HG03457 (cell line): Measurements from ENCODE around the gene AGTPBP1.
"Not testable (repeated sequence)": the region's sequence is repeated elsewhere in the genome, so short reads cannot be mapped to it uniquely, and the experiment has no call there.

Source experiments
- ATAC-seq: cut with Tn5 transposase; IDR thresholded peaks from one replicate; pipeline ENCODE4 v1.9.1; 2021; ENCODE audit warnings: moderate number of reproducible peaks; ENCODE audit not compliant: unreplicated experiment

Gene AGTPBP1, protein sequence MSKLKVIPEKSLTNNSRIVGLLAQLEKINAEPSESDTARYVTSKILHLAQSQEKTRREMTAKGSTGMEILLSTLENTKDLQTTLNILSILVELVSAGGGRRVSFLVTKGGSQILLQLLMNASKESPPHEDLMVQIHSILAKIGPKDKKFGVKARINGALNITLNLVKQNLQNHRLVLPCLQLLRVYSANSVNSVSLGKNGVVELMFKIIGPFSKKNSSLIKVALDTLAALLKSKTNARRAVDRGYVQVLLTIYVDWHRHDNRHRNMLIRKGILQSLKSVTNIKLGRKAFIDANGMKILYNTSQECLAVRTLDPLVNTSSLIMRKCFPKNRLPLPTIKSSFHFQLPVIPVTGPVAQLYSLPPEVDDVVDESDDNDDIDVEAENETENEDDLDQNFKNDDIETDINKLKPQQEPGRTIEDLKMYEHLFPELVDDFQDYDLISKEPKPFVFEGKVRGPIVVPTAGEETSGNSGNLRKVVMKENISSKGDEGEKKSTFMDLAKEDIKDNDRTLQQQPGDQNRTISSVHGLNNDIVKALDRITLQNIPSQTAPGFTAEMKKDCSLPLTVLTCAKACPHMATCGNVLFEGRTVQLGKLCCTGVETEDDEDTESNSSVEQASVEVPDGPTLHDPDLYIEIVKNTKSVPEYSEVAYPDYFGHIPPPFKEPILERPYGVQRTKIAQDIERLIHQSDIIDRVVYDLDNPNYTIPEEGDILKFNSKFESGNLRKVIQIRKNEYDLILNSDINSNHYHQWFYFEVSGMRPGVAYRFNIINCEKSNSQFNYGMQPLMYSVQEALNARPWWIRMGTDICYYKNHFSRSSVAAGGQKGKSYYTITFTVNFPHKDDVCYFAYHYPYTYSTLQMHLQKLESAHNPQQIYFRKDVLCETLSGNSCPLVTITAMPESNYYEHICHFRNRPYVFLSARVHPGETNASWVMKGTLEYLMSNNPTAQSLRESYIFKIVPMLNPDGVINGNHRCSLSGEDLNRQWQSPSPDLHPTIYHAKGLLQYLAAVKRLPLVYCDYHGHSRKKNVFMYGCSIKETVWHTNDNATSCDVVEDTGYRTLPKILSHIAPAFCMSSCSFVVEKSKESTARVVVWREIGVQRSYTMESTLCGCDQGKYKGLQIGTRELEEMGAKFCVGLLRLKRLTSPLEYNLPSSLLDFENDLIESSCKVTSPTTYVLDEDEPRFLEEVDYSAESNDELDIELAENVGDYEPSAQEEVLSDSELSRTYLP

DNA sequence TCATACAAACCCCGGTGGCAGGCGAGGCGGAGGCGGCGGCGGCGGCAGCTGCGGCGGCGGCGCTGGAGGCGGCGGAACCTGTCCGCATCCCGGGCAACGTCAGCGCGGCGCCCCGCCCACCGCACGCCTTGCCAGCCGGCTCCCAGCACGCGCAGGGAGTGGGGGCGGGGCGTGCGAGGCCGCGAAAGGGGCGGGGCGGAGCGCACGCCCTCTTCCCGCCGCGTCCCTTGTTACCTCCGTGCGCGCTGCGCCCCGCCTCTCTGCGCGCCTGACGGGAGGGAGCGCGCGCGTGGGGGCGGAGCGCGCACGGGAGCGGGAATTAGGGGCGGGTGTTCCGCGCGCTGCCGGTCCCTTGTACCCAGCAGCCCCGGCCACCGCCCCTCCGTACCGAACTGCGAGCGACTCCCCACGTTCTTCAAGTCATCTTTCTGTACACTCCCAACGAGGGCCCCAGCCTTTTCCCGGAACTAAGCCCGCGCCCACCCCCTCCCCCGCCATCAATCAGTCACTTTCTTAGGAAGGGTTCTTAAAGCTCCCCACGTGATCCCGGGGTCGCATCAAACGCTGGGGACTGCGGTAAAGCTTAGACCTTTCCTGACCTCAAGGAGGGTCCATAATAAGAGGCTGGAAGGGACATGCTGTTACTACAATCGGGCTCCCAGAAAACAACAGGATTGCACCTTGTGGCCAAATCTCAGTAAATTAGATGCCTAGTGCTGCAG is at the start of gene AGTPBP1:
Gene AGTPBP1, minus strand, starts transcription at position 80 of the 722 bp plus-strand sequence. CDS start 29,421 bp downstream, outside the sequence.
- peak; percentile 76 for ATAC-seq

DNA sequence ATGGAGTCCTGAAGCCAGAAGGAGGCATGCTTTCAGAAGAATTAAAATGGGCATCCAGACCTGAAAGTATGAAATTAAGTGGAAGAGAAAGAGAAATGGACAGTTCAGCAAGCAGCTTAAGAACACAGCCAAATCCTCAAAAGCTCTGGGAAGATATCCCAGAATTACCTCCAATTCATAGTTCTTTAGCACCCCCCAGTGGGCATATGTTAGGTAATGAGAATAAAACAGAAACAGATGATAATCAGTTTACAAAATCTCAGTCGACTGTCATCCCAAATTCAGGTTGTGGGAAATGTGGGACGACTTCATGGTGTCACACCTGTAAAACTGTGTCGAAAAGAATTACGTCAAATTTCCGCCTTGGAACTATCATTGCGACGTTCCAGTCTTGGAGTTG is 44.4 kb upstream of the AGTPBP1 start:
- not testable (repeated sequence) for ATAC-seq

DNA sequence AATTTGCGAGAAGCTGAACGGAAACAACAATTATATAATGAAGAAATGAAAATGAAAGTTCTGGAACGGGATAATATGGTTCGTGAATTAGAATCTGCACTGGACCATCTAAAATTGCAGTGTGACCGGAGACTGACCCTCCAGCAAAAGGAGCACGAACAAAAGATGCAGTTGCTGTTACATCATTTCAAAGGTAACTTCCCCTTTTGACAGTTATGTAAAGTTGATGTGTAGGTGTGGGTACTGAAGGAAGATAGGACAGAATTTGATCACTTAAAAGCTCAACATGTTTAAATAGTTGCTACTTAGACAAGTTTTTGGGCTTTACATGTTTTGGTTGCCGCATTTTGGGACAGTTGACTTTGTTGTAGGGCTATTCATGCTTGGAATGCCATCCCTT is 32.1 kb upstream of the AGTPBP1 start:
- not testable (repeated sequence) for ATAC-seq

DNA sequence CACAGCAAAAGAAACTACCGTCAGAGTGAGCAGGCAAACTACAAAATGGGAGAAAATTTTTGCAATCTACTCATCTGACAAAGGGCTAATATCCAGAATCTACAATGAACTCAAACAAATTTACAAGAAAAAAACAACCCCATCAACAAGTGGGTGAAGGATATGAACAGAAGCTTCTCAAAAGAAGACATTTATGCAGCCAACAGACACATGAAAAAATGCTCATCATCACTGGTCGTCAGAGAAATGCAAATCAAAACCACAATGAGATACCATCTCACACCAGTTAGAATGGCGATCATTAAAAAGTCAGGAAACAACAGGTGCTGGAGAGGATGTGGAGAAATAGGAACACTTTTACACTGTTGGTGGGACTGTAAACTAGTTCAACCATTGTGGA is 20.0 kb upstream of the AGTPBP1 start:
- not testable (repeated sequence) for ATAC-seq

DNA sequence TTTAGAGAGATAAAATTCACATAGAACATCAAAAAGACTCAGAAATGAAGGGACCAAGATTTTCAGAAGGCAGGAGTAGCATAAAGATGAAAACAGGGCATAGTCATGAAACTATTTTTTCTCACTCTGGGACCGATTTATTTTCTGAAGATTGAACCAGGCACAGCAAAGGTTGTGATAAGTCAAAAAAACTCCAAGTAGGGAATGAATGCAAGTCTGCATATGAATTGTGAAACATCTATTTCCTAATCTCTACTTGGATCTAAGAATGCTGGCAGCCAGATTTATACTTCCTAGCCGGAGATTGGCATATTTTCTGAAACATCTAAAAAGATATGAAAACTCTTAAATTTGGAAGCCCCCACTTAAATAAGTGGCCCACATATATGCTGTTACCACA is 16.0 kb upstream of the AGTPBP1 start:
- not testable (repeated sequence) for ATAC-seq

DNA sequence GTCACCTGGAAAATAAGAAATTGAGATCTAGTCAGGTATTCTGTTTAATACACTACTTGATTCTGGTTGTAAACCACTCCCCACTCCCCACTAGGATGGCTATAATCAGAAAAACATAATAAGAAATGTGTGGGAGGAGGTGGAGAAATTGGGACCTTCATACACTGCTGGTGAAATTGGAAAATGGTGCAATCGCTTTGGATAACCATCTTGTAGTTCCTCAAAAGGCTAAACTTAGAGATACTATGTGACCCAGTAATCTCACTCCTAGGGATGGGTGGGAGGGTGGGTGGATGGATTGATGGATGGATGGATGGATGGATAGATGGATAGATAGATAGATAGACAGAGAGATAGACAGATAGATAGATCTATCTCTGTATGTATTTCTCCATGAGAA is 14.5 kb upstream of the AGTPBP1 start:
- ATAC-seq: not testable (repeated sequence)

DNA sequence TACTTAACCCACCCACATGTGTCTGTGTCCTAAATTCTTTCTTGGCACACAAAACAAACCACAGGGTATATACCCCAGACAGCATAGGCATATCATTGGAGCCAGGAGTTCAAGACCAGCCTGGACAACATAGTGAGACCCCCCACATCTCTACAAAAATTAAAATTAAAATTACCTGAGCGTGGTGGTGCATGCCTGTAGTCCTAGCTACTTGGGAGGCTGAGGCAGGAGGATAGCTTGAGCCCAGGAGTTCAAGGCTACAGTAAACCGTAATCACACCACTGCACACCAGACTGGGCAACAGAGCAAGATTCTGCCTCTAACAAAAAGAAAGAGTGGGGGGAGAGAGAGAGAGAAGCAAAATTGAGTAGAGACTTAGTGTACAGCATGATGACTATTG is 4.6 kb upstream of the AGTPBP1 start:
- no peak for ATAC-seq

DNA sequence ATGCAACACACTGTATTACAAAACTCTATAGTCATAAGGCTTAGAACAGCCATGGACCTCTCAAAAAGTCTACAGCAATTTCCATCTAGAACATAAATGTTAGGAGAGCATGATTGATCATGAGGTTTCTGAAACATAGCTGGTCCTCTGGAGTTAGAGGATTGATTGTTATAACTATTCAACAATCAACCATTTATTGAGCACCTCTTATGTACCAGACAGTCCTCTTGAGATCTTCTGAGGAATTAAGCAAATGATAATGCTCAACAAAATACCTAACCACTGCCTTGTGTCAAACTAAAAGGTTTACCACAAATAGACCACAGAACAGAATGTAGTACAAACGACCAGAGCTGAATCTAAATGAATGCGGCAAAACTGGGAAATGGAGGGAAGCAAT is 3.4 kb upstream of the AGTPBP1 start:
- no peak for ATAC-seq

DNA sequence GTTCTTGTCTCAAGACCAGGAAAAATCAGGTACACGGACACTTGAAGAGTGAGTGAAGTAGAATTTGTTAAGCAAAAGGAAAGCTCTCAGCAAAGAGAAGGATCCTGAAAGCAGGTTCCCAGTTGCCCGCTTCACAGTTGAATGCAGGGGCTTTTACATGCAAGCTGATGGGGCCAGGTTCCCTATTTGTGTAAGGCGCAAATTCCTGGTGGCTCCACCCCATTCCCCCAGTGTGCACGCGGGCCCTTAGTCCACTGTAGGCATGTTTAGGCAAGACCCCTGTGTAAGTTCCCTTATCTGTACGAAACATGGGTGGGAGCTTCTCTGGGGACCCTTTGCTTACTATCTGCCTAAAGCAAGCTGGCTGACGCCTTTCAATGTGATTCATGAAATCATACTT is 2.7 kb upstream of the AGTPBP1 start:
- ATAC-seq: no peak

DNA sequence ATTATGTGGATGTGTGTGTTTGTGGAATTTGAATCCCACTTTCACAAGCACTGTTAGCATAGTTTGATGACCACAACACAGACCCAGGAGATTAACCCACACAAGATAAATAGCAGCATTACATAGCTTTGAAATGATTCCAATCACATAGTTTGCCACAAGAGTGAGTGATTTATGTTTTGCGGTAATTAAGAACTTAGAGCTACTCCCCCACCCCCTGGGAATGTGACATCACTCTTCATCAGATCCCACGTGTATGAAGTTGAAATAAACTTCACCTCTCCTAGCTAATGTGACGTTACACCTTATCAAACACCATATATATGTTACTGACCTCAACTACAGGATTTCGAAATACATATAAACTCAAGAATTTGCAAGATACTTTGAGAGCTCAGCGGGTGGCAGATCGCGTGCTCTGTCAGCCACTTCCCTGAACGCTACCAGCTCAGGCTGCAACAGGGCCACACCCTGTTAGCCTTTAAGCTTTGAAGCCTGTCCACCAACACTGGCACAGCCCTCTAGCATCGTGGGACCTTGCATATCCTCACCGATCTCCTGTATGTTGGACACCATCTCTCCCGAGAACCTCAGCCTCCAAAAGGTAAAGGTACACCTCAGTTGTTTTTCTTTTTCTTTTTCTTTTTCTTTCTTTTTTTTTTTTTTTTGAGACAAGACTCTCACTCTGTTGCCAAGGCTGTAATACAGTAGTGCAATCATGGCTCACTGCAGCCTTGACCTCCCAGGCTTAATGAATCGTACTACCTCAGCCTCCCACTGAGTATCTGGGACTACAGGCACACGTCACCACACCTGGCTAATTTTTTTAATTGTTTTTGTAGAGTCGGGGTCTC is 1.7 kb upstream of the AGTPBP1 start:
- ATAC-seq: no peak

DNA sequence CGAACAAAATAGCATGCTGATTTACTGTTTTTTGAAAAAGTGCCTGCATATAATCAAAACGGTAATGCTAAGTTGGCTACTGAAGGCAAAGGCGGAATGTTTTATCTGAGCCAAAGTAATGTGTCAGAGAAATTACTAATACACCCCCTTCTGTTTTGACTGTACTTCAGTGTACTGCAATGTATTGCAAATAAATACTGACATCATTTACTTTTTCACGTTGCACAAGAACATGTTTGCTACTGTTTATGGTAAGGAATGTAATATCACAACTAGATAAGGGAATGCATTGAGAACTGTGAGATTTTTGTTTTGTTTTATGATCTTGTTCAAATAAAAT is 813 bp upstream of the AGTPBP1 start:
- ATAC-seq: no peak

DNA sequence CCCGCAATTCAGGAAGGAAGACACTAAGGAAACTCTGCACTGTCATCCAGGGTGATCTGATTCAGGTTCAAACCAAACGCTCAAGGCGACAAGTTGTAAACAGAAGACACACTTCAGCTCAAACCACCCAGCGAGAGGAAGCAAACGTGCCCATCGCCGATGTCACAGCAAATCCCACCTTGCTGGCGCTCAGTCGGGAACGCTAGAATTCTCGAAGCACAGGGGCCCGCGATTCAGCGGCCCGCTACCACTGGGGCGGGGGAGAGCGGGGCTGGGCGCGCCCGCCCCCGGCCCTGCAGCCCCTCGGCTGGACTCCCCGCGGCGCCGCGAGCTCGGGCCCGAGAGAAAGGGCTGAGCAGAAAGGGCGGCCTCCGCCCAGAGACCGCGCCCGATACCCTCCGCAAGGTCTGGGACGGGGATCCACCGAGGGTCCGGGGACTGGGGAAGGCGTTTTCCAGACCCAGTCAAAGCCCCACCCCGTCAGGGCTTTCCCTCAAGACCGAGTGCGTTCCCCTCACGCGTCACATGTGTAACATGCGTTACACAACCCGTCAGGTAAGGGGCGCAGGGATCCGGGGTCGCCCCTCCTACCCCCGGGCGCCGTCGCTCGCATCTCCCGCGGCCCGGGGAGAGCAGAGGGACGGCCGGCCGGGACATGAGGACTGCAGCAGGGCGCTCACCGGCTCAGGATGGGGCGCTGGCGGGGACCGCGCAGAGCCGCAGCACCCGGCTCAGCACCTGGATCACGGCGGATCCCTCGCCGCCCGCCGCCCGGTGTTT is 469 bp downstream of the AGTPBP1 start:
- ATAC-seq: peak; percentile 45

DNA sequence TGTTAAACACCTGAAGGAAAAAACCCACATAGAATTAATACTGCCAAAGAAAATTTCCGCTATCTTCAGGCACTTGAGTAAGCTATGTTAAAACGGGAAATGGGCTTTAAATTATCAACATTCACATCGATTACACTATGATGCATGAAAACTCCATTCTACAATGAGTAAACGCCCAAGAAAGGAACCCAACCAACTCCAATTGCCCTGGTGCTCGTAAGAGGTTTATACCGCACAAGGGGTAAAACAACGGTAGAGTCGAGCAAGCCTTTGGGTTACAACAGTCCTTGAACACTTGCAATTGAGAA is 1.0 kb downstream of the AGTPBP1 start:
- no peak for ATAC-seq

DNA sequence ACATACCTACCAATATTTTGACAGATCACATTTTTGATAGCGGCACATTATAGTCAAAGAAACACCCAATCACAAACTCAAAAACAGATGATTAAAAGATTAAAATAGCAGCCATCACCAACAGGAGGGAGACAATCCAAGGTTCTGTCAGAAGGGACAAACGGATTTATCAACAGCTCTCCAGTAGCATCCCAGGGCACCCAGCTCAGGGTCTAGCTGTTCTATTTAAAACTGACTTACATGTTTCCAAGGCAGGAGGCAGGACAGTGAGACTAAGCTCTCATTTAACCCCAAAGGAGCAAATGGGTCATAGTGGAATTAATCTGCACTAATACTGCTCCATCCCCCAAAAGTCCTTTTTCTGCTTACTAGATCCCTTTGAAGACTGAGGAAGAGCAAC is 3.2 kb downstream of the AGTPBP1 start:
- ATAC-seq: no peak

DNA sequence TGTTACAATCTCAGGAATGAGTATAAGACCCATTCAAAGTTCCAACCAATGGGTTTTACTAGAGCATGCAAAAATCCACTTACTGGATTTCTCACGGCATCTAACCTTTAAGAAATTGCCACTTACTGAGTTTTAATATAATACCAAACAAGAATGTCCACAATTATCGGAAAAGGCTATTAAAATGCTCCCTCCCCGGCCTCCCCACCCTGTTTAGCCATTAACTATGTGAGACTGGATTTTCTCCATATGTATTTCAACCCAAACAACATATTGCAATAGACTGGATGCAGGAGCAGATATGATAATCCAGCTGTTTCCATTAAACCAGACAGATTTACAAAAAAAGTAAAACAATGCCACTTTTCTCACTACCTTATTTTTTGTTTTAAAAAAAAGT is 4.1 kb downstream of the AGTPBP1 start:
- no peak for ATAC-seq

DNA sequence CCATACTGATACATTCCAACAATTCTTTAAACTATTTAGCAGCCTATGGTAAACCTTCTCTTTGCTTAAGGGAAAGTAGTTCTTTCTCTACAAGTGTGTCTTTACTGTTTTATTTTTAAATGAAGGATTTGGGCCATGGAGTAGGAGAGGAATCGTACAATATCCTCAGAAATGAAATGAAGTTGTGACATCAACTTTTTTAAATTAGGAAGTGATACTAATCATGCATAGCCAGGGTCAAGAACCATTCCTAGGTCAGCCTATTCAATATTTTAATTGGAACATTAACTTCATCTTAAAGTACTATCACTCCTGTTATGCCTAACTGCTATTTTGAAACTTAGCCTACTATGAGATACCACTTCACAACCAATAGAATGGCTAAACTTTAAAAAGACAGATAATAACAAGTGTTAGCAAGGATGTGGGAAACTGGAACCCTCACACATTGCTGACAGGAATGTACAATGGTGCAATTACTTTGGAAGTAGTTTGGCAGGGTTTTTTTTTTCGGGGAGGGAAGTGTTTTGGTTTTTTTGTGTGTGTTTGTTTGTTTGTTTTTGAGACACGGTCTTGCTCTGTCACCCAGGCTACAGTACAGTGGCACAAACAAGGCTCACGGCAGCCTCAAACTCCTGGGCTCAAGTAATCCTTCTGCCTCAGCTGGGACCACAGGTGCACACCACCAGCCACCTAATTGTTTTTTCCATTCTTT is 10.7 kb downstream of the AGTPBP1 start:
- ATAC-seq: no peak

DNA sequence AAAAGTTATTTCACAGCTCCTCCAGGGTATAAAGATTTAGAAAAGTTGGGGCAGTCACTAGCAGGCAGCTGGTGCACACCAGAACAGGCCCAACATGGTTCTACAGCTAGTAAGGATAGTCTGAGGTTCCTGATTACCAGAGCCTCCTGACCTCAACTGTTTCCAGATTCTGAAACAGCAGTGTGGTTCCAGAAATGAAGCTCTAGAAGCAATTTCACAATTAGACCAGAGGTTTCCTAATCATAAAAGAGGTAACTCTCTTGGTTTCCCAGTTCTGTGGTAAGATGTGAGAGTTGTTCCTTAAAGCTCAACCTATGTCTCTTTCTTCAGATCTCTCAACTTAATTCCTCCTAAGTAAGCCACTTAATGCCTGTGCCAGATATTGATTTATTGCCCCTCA is 11.9 kb downstream of the AGTPBP1 start:
- no peak for ATAC-seq

DNA sequence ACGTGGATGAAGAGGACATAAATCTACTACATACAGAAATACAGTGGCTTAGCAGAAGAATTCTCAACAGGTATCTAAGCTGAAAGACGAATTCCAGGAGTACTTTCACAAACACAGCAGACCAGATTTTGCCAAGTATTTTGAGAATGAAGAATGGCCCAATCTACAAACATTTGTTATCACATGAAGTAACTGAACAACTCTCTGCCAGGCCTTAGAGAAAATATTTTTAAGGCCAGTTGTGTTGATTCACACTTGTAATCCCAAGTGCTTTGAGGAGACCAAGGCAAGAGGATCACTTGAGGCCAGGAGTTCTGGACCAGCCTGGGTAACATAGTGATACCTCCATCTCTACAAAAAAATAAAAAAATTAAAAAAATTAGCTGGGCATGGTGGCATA is 14.3 kb downstream of the AGTPBP1 start:
- no peak for ATAC-seq

DNA sequence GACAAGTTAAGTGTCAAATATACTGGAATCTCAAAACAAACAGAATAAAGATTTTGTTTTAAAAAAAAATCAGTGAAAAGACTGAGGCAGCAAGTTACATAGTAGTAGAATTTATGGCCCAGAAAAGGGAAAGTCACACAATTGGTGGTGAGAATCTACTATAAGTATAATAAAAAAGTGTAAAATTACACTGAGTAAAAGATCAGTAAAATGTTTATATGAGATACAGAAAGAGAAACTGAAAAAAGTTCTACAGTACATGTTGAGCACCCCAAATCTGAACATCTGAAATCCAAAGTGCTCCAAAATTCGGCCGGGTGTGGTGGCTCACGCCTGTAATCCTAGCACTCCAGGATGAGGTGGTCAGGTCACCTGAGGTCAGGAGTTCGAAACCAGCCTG is 15.0 kb downstream of the AGTPBP1 start:
- no peak for ATAC-seq
